Common myeloid progenitor, CD34-positive (primary cell): ENCODE results near the gene SYT12.

ENCODE experiments used
- CTCF ChIA-PET: fragments of 350-600 bp; sonication (Branson Sonifier 250); formaldehyde crosslinking; loops from one replicate; lab custom pipeline; 2021; ENCODE audit warnings: antibody characterized with exemption; lab: Charles Lee
- POLR2A ChIA-PET: fragments of 350-600 bp; sonication (Branson Sonifier 250); formaldehyde crosslinking; loops from one replicate; lab custom pipeline; 2021; ENCODE audit warnings: antibody characterized with exemption; lab: Charles Lee
- DNase-seq, 3 donors: peaks; one replicate each; pipeline versions ENCODE4 v3.0.0 to v3.0.0-alpha.2; 2013
- H3K27ac ChIP-seq, 2 experiments: 1 replicate in 1 of 2; 2 replicates in 1 of 2; pipeline ENCODE4 v1.7.0; 2013; ENCODE audit warnings: inconsistent platforms in 2 of 2, low read length in 2 of 2, mild to moderate bottlenecking in 2 of 2, low read depth in 1 of 2, moderate library complexity in 1 of 2; ENCODE audit not compliant: severe bottlenecking in 2 of 2, insufficient read depth in 1 of 2, poor library complexity in 1 of 2
- H3K27me3 ChIP-seq, 5 experiments: replicated peaks in 2 of 5; 1 replicate in 3 of 5; 2 replicates in 2 of 5; pipeline versions ENCODE4 v1.6.1 to v1.7.0; 2013; ENCODE audit warnings: low read length in 4 of 5, mild to moderate bottlenecking in 2 of 5, moderate library complexity in 2 of 5, inconsistent platforms in 1 of 5; ENCODE audit not compliant: insufficient read depth in 5 of 5, control insufficient read depth in 4 of 5
- H3K36me3 ChIP-seq, 4 experiments: 1 replicate in 2 of 4; 2 replicates in 2 of 4; pipeline versions ENCODE4 v1.6.1 to v1.7.0; 2013; ENCODE audit warnings: low read length in 3 of 4, control low read depth in 1 of 4, mild to moderate bottlenecking in 1 of 4; ENCODE audit not compliant: control insufficient read depth in 4 of 4, insufficient read depth in 4 of 4
- H3K4me1 ChIP-seq, 4 experiments: 1 replicate in 3 of 4; 2 replicates in 1 of 4; pipeline versions ENCODE4 v1.6.1 to v1.7.1; 2013; ENCODE audit warnings: low read length in 3 of 4, mild to moderate bottlenecking in 3 of 4, control low read depth in 1 of 4, inconsistent platforms in 1 of 4, moderate library complexity in 1 of 4; ENCODE audit not compliant: control insufficient read depth in 4 of 4, insufficient read depth in 4 of 4; ENCODE audit errors: control extremely low read depth in 1 of 4
- H3K4me3 ChIP-seq, 7 experiments: 1 replicate in 4 of 7; 2 replicates in 3 of 7; pipeline versions ENCODE4 v1.5.1 to v1.7.0; 2013; ENCODE audit warnings: mild to moderate bottlenecking in 7 of 7, low read length in 6 of 7, moderate library complexity in 6 of 7, inconsistent platforms in 2 of 7, low read depth in 2 of 7, control low read depth in 1 of 7; ENCODE audit not compliant: insufficient read depth in 4 of 7, control insufficient read depth in 1 of 7; ENCODE audit errors: extremely low read depth in 1 of 7
- H3K9me3 ChIP-seq, 5 experiments: 1 replicate in 4 of 5; 2 replicates in 1 of 5; pipeline versions ENCODE4 v1.6.1 to v1.7.1; 2013; ENCODE audit warnings: low read length in 4 of 5, mild to moderate bottlenecking in 2 of 5, inconsistent platforms in 1 of 5, low read depth in 1 of 5, moderate library complexity in 1 of 5; ENCODE audit not compliant: control insufficient read depth in 4 of 5, insufficient read depth in 2 of 5; ENCODE audit errors: control extremely low read depth in 1 of 5
- WGBS: methylation state at CpG from one replicate; pipeline ENCODE4 v1.1.5; 2013; ENCODE audit not compliant: insufficient coverage; 5-methylcytosine and 5-hydroxymethylcytosine counted together

SYT12 gene

DNA sequence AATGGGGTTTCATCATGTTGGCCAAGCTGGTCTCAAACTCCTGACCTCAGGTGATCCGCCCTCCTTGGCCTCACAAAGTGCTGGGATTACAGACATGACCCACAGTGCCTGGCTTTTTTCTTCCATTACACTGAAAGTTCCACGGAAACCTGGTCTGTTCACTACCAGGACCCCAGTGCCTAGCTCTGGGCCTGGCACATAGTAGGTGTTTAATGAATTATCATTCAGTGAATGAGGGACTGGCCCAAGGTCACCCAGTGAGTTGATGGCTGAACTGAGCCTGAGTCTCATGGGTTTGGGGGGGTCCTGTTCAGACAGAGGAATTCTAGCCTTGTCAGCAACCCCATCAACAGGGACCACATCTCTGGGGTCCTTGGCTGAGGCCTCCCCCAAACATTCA is 44.7 kb upstream of the SYT12 start:
- H3K4me1 ChIP-seq, result peaks cover 0 to 7% (median 5%) of the 10 kb centered on the region in 4 experiments
- H3K27ac ChIP-seq, result no peak overlapping the region
- WGBS, result 100% methylated on average over 2 of the region's 2 CpGs
- no peak for DNase-seq
- H3K27me3 ChIP-seq, result peaks cover 0 to 9% (median 4%) of the 10 kb centered on the region in 5 experiments
- CTCF ChIA-PET, result no interaction called here
- H3K9me3 ChIP-seq, result peaks cover 0 to 17% (median 9%) of the 10 kb centered on the region in 5 experiments
- POLR2A ChIA-PET, result no interaction called here
- no peak overlapping the region for H3K4me3 ChIP-seq
- no peaks in the 10 kb centered on the region for H3K36me3 ChIP-seq

DNA sequence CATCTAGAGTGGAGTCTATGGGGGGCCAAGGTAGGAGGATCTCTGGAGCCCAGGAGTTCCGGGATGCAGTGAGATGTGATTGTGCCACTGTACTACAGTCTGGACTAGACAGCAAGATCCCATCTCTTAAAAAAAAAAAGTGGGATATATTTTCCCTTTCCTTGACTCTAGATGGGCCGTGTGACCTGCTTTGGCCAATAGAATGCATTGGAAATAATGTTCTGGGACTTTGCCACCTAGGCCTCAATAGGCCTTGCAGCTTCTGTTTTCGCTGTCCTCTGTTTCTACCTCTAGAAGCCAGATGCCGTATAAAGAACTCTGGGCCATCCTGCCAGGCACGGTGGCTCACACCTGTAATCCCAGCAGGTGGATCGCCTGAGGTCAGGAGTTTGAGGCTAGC is 44.2 kb upstream of the SYT12 start:
- WGBS, result 96% methylated on average over 4 of the region's 6 CpGs
- ChIA-PET POLR2A (no interaction called here), CTCF (interaction anchor here (1.1 kb wide), 1 partner anchor 11 kb away, joined by 3 read pairs; no protein-coding TSS in a partner anchor)
- H3K27me3 ChIP-seq, result peaks cover 0 to 11% (median 4%) of the 10 kb centered on the region in 5 experiments
- no peak overlapping the region for H3K27ac ChIP-seq
- H3K4me3 ChIP-seq, result no peak overlapping the region
- H3K9me3 ChIP-seq, result peaks cover 0 to 17% (median 9%) of the 10 kb centered on the region in 5 experiments
- DNase-seq, result no peak
- peaks cover 0 to 10% (median 7%) of the 10 kb centered on the region in 4 experiments for H3K4me1 ChIP-seq
- H3K36me3 ChIP-seq, result no peaks in the 10 kb centered on the region

DNA sequence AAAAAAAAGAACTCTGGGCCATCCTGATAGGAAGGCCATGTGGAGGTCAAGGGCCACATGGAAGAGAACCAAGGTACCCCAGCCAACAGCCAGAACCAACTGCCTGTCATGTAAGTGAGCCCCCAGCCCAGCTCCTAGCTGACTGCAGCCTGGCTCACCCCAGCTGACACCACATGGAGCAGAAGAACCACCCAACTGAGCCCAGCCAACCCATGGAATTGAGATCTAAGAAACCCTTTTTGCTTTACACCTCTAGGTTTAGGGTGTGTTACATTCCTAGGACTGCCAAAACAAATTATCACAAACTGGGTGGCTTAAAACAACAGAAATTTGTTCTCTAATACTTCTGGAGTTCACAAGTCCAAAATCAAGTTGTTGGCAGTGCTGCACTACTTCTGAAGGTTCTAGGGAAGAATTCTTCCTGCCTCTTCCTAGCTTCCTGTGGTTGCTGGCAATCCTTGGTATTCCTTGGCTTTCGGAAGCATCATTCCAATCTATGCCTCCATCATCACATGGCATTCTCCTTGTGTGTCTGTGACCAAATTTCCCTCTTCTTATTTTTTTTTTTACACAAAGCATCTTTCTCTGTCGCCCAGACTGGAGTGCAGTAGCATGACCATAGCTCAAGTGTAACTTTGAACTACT is 43.5 kb upstream of the SYT12 start:
- peaks cover 0 to 11% (median 4%) of the 10 kb centered on the region in 5 experiments for H3K27me3 ChIP-seq
- H3K4me1 ChIP-seq, result peaks cover 0 to 17% (median 10%) of the 10 kb centered on the region in 4 experiments
- no peaks in the 10 kb centered on the region for H3K36me3 ChIP-seq
- peaks cover 0 to 17% (median 9%) of the 10 kb centered on the region in 5 experiments for H3K9me3 ChIP-seq
- H3K27ac ChIP-seq, result no peak overlapping the region
- ChIA-PET CTCF (interaction anchor here (1.1 to 1.3 kb wide), 2 partner anchors 8 to 11 kb away, joined by 3 to 5 read pairs; no protein-coding TSS in a partner anchor), POLR2A (no interaction called here)
- no peak overlapping the region for H3K4me3 ChIP-seq
- no peak for DNase-seq
- WGBS, result 97% methylated on average over 2 of the region's 2 CpGs

DNA sequence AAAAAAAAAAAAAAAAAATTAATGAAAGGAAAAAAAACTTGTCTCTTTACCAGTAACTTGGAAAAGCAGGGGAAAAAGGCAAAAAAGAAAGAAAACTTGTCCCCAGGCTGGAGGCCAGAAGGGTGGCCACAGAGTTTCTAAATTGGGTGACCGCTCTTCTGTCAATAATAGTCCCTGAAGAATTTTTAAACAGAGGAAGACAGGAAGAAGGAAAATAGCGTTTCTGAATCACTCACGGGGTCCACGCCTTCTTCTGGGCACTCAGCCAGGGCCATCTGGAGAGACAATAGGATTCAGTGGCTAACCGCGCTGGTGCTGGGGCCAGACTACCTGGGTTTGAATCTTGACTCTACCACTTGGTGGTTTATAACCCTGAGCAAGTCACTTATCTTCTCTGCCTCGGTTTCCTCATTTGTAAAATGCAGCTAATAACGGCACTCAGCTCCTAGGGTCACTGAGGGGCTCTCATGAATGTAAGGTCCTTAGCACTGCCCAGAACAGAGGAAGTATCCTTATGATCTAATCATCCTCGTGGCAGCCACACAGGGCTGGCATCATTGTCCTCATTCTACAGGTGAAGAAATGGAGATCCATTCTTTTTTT is 40.9 kb upstream of the SYT12 start:
- POLR2A ChIA-PET, result no interaction called here
- WGBS, result 7% methylated on average over 8 of the region's 9 CpGs
- CTCF ChIA-PET, result interaction anchor here (0.9 kb wide), 1 partner anchor 11 kb away, joined by 3 read pairs; no protein-coding TSS in a partner anchor

DNA sequence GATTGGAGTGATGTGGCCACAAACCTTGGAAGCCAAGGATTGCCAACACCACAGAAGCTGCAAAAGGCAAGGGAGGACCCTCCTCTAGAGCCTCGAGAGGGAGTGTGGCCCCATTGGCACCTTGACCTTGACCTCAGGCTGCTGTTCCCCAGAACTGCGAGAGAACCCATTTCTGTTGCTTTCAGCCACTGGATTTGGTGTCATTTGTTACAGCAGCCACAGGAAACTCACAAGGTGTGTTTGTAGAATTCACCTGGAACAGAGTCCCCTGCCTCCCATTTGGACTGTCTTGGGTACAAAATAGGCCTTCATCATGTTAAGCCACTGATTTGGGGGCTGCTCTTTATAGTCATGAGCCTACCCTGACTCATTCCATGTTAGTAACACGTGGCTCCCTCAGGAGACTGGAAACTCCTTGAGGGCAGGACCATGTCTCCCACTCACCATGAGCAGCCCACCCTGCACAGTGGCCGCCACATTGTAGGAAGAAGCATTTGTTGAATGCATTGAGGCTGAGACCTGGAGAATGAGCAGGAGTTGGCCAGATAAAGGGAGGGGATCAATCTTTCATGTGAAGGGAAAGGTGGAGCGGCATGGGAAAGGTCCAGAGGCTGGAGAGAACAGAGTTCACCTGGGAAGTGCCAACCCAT is 39.5 kb upstream of the SYT12 start:
- Histone ChIP-seq H3K9me3 (peaks cover 0 to 9% (median 7%) of the 10 kb centered on the region in 5 experiments), H3K4me3 (no peak overlapping the region), H3K27me3 (peaks cover 0 to 9% (median 8%) of the 10 kb centered on the region in 5 experiments), H3K4me1 (peaks cover 0 to 26% (median 18%) of the 10 kb centered on the region in 4 experiments), H3K27ac (no peak overlapping the region), H3K36me3 (no peaks in the 10 kb centered on the region)
- 94% methylated on average over 5 of the region's 5 CpGs for WGBS
- POLR2A ChIA-PET, result interaction anchor here (0.5 kb wide), 1 partner anchor 1698 kb away, joined by 4 read pairs; no protein-coding TSS in a partner anchor
- CTCF ChIA-PET, result interaction anchor here (1.1 kb wide), 1 partner anchor 39 kb away, joined by 3 read pairs; the partner anchor contains the start of gene SYT12
- no peak for DNase-seq

More for the DNA sequence above, 40.9 kb upstream of the SYT12 start:
- H3K4me1 ChIP-seq, result peaks cover 0 to 26% (median 18%) of the 10 kb centered on the region in 4 experiments
- H3K36me3 ChIP-seq, result no peaks in the 10 kb centered on the region
- no peak overlapping the region for H3K27ac ChIP-seq
- peaks cover 0 to 9% (median 6%) of the 10 kb centered on the region in 5 experiments for H3K27me3 ChIP-seq
- H3K9me3 ChIP-seq, result peaks cover 0 to 16% (median 9%) of the 10 kb centered on the region in 5 experiments
- peak; percentile 82 to 93 (median 93) for DNase-seq
- no peak overlapping the region for H3K4me3 ChIP-seq

DNA sequence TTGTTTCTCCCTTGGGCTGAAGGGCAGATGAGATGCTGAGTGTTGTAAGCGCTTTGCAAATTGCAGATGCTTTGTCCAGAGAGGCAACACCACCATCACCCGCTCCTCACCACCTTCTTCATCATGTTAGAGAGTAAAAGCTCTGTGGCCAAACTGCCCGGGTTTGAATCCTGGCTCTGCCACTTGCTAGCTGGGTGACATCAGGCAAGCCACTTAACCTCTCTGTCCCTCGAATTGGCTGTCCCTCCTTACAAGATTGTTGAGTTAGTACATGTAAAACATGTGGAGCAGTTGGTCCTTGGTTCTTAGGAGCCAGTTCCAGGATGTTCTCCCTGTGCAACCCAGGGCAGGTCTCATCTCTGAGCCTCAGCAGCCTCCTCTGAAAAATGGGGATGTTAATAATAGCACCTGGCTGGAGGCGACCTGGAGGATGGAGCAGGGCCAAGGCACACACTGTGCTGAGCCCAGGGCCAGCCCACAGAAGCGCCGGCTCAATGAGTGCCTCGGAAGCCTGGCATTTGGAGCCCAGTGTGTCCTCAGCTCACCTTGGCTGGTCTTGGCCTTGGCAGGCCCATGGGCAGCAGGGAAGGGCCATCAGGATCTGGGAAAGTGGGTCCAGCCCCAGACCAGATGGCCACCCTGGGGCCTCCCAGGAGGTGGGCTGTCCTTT is 37.3 kb upstream of the SYT12 start:
- no peaks in the 10 kb centered on the region for H3K9me3 ChIP-seq
- WGBS, result 95% methylated on average over 8 of the region's 8 CpGs
- H3K36me3 ChIP-seq, result no peaks in the 10 kb centered on the region
- peaks cover 0 to 26% (median 18%) of the 10 kb centered on the region in 4 experiments for H3K4me1 ChIP-seq
- no peak for DNase-seq
- H3K27ac ChIP-seq, result no peak overlapping the region
- CTCF ChIA-PET, result interaction anchor here (1.2 kb wide), 1 partner anchor 12 kb away, joined by 3 read pairs; no protein-coding TSS in a partner anchor
- H3K27me3 ChIP-seq, result peaks cover 0 to 9% (median 6%) of the 10 kb centered on the region in 5 experiments
- no peak overlapping the region for H3K4me3 ChIP-seq
- POLR2A ChIA-PET, result no interaction called here
